ENCODE measurements around the gene HEMK1.

Gene HEMK1

GRCh38 chr3:50592568-50592967 is 23.2 kb downstream of the HEMK1 start:
- no peaks in the 10 kb centered on the region; the same call in 1 of the 2 replicates for H3F3A ChIP-seq (ENCODE audit: control insufficient read depth, insufficient read depth)
- no peak overlapping the region for H3K4me3 ChIP-seq (ENCODE audit: low read length)
- H3K9me2 ChIP-seq (replicated peaks; ENCODE audit: control insufficient read depth, low read length), result no peaks in the 10 kb centered on the region
- H4K20me1 ChIP-seq (ENCODE audit: control insufficient read depth, insufficient read depth, low read depth, low read length), result no peaks in the 10 kb centered on the region
- H3K27ac ChIP-seq (ENCODE audit: low read depth, low read length), result no peak overlapping the region
- H3K9me3 ChIP-seq (ENCODE audit: control insufficient read depth, insufficient read depth, low read length), result no peaks in the 10 kb centered on the region
- no peaks in the 10 kb centered on the region for H3K36me3 ChIP-seq (ENCODE audit: control insufficient read depth, low read length)
- H3K4me2 ChIP-seq (ENCODE audit: low read length), result no peak overlapping the region
- no peaks in the 10 kb centered on the region for H3K79me2 ChIP-seq (ENCODE audit: control insufficient read depth, low read length)
- TF ChIP-seq, protein P1, sequence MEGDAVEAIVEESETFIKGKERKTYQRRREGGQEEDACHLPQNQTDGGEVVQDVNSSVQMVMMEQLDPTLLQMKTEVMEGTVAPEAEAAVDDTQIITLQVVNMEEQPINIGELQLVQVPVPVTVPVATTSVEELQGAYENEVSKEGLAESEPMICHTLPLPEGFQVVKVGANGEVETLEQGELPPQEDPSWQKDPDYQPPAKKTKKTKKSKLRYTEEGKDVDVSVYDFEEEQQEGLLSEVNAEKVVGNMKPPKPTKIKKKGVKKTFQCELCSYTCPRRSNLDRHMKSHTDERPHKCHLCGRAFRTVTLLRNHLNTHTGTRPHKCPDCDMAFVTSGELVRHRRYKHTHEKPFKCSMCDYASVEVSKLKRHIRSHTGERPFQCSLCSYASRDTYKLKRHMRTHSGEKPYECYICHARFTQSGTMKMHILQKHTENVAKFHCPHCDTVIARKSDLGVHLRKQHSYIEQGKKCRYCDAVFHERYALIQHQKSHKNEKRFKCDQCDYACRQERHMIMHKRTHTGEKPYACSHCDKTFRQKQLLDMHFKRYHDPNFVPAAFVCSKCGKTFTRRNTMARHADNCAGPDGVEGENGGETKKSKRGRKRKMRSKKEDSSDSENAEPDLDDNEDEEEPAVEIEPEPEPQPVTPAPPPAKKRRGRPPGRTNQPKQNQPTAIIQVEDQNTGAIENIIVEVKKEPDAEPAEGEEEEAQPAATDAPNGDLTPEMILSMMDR (IDR thresholded peaks at IDR 0.05; ENCODE audit: low read depth, low read length, poor library complexity, severe bottlenecking), result no peak
- no peak for TF ChIP-seq EZH2phosphoT487 (IDR thresholded peaks at IDR 0.05; ENCODE audit: borderline replicate concordance, low read length)
- H3K4me1 ChIP-seq (ENCODE audit: control insufficient read depth, low read length), result peaks cover 13% of the 10 kb centered on the region
- H3K27me3 ChIP-seq (ENCODE audit: control insufficient read depth, low read length), result peaks cover 12% of the 10 kb centered on the region

DNA sequence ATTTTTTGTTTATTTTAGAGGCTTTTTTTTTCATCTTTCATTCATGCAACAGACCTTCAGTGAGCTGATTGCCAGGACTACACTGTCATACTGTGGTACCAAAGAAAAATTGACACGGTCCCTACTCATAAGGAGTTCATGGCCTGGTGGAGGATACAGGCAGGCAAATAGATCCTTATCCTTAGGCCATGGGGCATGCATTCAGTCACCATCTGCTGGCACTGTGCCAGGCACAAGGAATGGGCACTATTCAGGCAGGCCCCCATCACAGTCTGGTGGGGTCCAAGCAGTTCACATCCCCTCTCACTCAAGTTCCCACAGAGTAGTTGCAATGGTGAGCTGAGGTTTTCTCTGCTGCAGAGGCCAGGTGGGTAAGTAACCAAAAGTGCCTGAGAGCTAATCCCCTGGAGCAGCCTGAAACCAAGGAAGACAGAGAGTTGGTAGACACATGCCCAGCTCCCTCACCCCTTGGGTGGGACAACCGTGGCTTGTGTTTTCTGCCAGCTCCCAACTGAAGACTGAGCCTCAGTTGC is 25.0 kb downstream of the HEMK1 start:
- no peaks in the 10 kb centered on the region for H3K9me3 ChIP-seq (ENCODE audit: control insufficient read depth, insufficient read depth, low read length)
- H3K36me3 ChIP-seq (ENCODE audit: control insufficient read depth, low read length), result no peaks in the 10 kb centered on the region
- H3K79me2 ChIP-seq (ENCODE audit: control insufficient read depth, low read length), result no peaks in the 10 kb centered on the region
- no peak overlapping the region for H3K4me3 ChIP-seq (ENCODE audit: low read length)
- no peaks in the 10 kb centered on the region; the same call in 1 of the 2 replicates for H3F3A ChIP-seq (ENCODE audit: control insufficient read depth, insufficient read depth)
- TF ChIP-seq EZH2phosphoT487 (IDR thresholded peaks at IDR 0.05; ENCODE audit: borderline replicate concordance, low read length), result no peak
- TF ChIP-seq, protein P1 (IDR thresholded peaks at IDR 0.05; ENCODE audit: low read depth, low read length, poor library complexity, severe bottlenecking), result no peak
- H3K4me1 ChIP-seq (ENCODE audit: control insufficient read depth, low read length), result peaks cover 13% of the 10 kb centered on the region
- no peak overlapping the region for H3K4me2 ChIP-seq (ENCODE audit: low read length)
- H4K20me1 ChIP-seq (ENCODE audit: control insufficient read depth, insufficient read depth, low read depth, low read length), result no peaks in the 10 kb centered on the region
- H3K9me2 ChIP-seq (replicated peaks; ENCODE audit: control insufficient read depth, low read length), result no peaks in the 10 kb centered on the region
- no peak overlapping the region for H3K27ac ChIP-seq (ENCODE audit: low read depth, low read length)
- no peaks in the 10 kb centered on the region for H3K27me3 ChIP-seq (ENCODE audit: control insufficient read depth, low read length)

DNA sequence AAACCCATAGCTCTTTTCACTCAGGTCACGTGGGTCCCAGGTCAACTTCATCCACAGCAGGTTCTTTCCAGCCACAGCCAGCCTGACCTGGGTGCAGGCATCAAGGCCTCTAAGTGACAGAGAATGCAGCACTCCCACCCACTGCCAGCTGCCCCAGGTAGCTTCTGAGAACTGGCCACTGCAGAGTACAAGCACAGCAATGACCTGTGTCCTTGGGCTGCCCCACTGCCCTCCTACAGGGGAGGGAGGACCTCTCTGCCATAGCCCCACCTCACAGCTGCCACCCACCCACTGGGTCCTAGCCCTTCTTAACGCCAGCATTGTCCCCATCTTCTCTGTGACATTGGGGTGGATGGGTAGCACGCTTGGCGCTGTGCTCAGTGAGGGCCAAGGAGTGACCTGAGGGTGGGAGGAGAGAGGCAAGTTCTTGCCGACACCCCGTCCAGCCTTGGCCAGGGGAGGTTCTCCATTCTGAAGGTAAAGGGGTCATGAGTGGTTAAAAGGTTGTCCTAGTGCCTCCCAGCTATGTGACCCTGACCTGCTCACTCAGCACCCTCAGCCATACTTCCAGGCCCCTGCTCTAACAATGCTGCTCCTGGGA is 29.9 kb downstream of the HEMK1 start:
- no peaks in the 10 kb centered on the region for H4K20me1 ChIP-seq (ENCODE audit: control insufficient read depth, insufficient read depth, low read depth, low read length)
- H3K79me2 ChIP-seq (ENCODE audit: control insufficient read depth, low read length), result no peaks in the 10 kb centered on the region
- no peaks in the 10 kb centered on the region for H3K4me1 ChIP-seq (ENCODE audit: control insufficient read depth, low read length)
- no peak overlapping the region for H3K27ac ChIP-seq (ENCODE audit: low read depth, low read length)
- H3K4me2 ChIP-seq (ENCODE audit: low read length), result no peak overlapping the region
- H3F3A ChIP-seq (ENCODE audit: control insufficient read depth, insufficient read depth), result no peaks in the 10 kb centered on the region
- H3K4me3 ChIP-seq (ENCODE audit: low read length), result no peak overlapping the region
- no peaks in the 10 kb centered on the region for H3K9me3 ChIP-seq (ENCODE audit: control insufficient read depth, insufficient read depth, low read length)
- H3K27me3 ChIP-seq (ENCODE audit: control insufficient read depth, low read length), result peaks cover 9% of the 10 kb centered on the region; the same call in 1 of the 2 replicates
- no peaks in the 10 kb centered on the region for H3K36me3 ChIP-seq (ENCODE audit: control insufficient read depth, low read length)
- no peaks in the 10 kb centered on the region for H3K9me2 ChIP-seq (replicated peaks; ENCODE audit: control insufficient read depth, low read length)
- TF ChIP-seq, protein P1 (IDR thresholded peaks at IDR 0.05; ENCODE audit: low read depth, low read length, poor library complexity, severe bottlenecking), result no peak
- TF ChIP-seq EZH2phosphoT487 (IDR thresholded peaks at IDR 0.05; ENCODE audit: borderline replicate concordance, low read length), result no peak

Data from DOHH2 (cell line).